ENCODE results near the gene SSU72. TPM values are rescaled to one million over a fixed set of nuclear protein-coding genes. Genes with fewer than 3 reads are reported as not detected.
"Not testable (repeated sequence)": the region's sequence is repeated elsewhere in the genome, so short reads cannot be mapped to it uniquely, and the experiment has no call there.

Gene SSU72
- total RNA-seq, 2 donors from 2014 or later, result 82.9 to 121 TPM

GRCh38 chr1:1541956-1542765, 32.5 kb downstream of the SSU72 start:
- DNase-seq (ENCODE audit: low spot score in 2 of 2) (no peak), ATAC-seq (no peak)
- Mint-ChIP-seq H3K9me3 (no peaks in the 10 kb centered on the region), H3K27ac (peak overlapping the region in 1 of 2 donors; percentile 19), H3K36me3 (no peaks in the 10 kb centered on the region)

GRCh38 chr1:1540818-1541628, 33.6 kb downstream of the SSU72 start:
- ATAC-seq (no peak), DNase-seq (ENCODE audit: low spot score in 2 of 2) (no peak)
- Mint-ChIP-seq H3K36me3 (no peaks in the 10 kb centered on the region), H3K9me3 (no peaks in the 10 kb centered on the region), H3K27ac (no peak overlapping the region)

- Mint-ChIP-seq H3K9me3 (no peaks in the 10 kb centered on the region), H3K36me3 (no peaks in the 10 kb centered on the region), H3K27ac (no peak within 1 kb of the TSS)
- DNase-seq (ENCODE audit: low spot score in 2 of 2), result peak in 1 of 2 donors; percentile 45
- ATAC-seq, result peak in 1 of 2 donors; percentile 44
Observed at GRCh38 chr1:1540090-1540817, 34.4 kb downstream of the SSU72 start, which contains the start of gene TMEM240. TSS of gene TMEM240 (minus strand) at chr1:1540624. CDS start at chr1:1540346, 278 bp downstream.

GRCh38 chr1:1539310-1540089, 35.2 kb downstream of the SSU72 start:
- Mint-ChIP-seq H3K27ac (no peak overlapping the region), H3K36me3 (no peaks in the 10 kb centered on the region), H3K9me3 (no peaks in the 10 kb centered on the region)
- DNase-seq (ENCODE audit: low spot score in 2 of 2) (no peak), ATAC-seq (no peak)

GRCh38 chr1:1538989-1539309, 35.7 kb downstream of the SSU72 start:
- H3K27ac Mint-ChIP-seq, result no peak overlapping the region
- DNase-seq (ENCODE audit: low spot score in 2 of 2), result no peak
- no peak for ATAC-seq
- no peaks in the 10 kb centered on the region for H3K36me3 Mint-ChIP-seq
- no peaks in the 10 kb centered on the region for H3K9me3 Mint-ChIP-seq

- H3K9me3 Mint-ChIP-seq, result no peaks in the 10 kb centered on the region
- H3K36me3 Mint-ChIP-seq, result no peaks in the 10 kb centered on the region
- ATAC-seq (peak in 1 of 2 donors; percentile 12), DNase-seq (ENCODE audit: low spot score in 2 of 2) (no peak)
- H3K27ac Mint-ChIP-seq, result no peak overlapping the region
Observed at GRCh38 chr1:1538334-1538733, 36.3 kb downstream of the SSU72 start.

- Mint-ChIP-seq H3K9me3 (no peaks in the 10 kb centered on the region), H3K27ac (no peak overlapping the region), H3K36me3 (no peaks in the 10 kb centered on the region)
- ATAC-seq (peak in 1 of 2 donors; percentile 4), DNase-seq (ENCODE audit: low spot score in 2 of 2) (no peak)
Observed at GRCh38 chr1:1537626-1538250, 36.9 kb downstream of the SSU72 start.

- peaks cover 0 to 2% of the 10 kb centered on the region in 2 donors for H3K9me3 Mint-ChIP-seq
- H3K27ac Mint-ChIP-seq, result peak overlapping the region in 1 of 2 donors; percentile 35
- DNase-seq (ENCODE audit: low spot score in 2 of 2), result no peak
- peaks cover 3 to 4% of the 10 kb centered on the region in 2 donors for H3K36me3 Mint-ChIP-seq
- ATAC-seq, result no peak
Observed at GRCh38 chr1:1536938-1537546, 37.6 kb downstream of the SSU72 start.

GRCh38 chr1:1536019-1536937, 38.4 kb downstream of the SSU72 start:
- no peak for DNase-seq (ENCODE audit: low spot score in 2 of 2)
- Mint-ChIP-seq H3K9me3 (peaks cover 0 to 5% of the 10 kb centered on the region in 2 donors), H3K36me3 (peaks cover 6 to 8% of the 10 kb centered on the region in 2 donors), H3K27ac (peak overlapping the region in 1 of 2 donors; percentile 35)
- no peak for ATAC-seq

GRCh38 chr1:1535201-1536018, 39.3 kb downstream of the SSU72 start:
- DNase-seq (ENCODE audit: low spot score in 2 of 2), result no peak
- no peak for ATAC-seq
- no peak overlapping the region for H3K27ac Mint-ChIP-seq
- H3K36me3 Mint-ChIP-seq, result peaks cover 6 to 13% of the 10 kb centered on the region in 2 donors
- peaks cover 0 to 5% of the 10 kb centered on the region in 2 donors for H3K9me3 Mint-ChIP-seq

- Mint-ChIP-seq H3K9me3 (peaks cover 0 to 5% of the 10 kb centered on the region in 2 donors), H3K36me3 (peaks cover 11 to 21% of the 10 kb centered on the region in 2 donors), H3K27ac (no peak overlapping the region)
- no peak for DNase-seq (ENCODE audit: low spot score in 2 of 2)
- ATAC-seq, result no peak
Observed at GRCh38 chr1:1534401-1535154, 40.1 kb downstream of the SSU72 start.

GRCh38 chr1:1533894-1534291, 40.8 kb downstream of the SSU72 start:
- H3K27ac Mint-ChIP-seq; ATAC-seq; H3K9me3 Mint-ChIP-seq; DNase-seq (ENCODE audit: low spot score in 2 of 2): not testable (repeated sequence)
- peaks cover 17 to 22% of the 10 kb centered on the region in 2 donors for H3K36me3 Mint-ChIP-seq

- DNase-seq (ENCODE audit: low spot score in 2 of 2); H3K9me3 Mint-ChIP-seq; H3K27ac Mint-ChIP-seq; ATAC-seq: not testable (repeated sequence)
- H3K36me3 Mint-ChIP-seq, result peaks cover 19 to 22% of the 10 kb centered on the region in 2 donors
Observed at GRCh38 chr1:1533176-1533893, 41.3 kb downstream of the SSU72 start.

All from activated naive CD4-positive, alpha-beta T cell treated with anti-CD3 and anti-CD28 coated beads, Interleukin-2, amount 50 U/mL, for 72 hours (primary cell).